Type B pancreatic cell (in vitro differentiated cells): Measurements from ENCODE around the gene TAC3. TPM values are rescaled to one million over a fixed set of nuclear protein-coding genes. Genes with fewer than 3 reads are reported as not detected.

Experiments
- DNase-seq: peaks from one replicate; pipeline ENCODE4 v3.0.0; 2021; ENCODE audit warnings: mixed read lengths; ENCODE audit not compliant: unreplicated experiment; ENCODE audit errors: extremely low spot score
- H3K27ac Mint-ChIP-seq: 2 replicates; pipeline ENCODE4 v1.8.0; 2021; ENCODE audit warnings: mild to moderate bottlenecking, mixed read lengths
- H3K27me3 Mint-ChIP-seq: 2 replicates; pipeline ENCODE4 v1.8.0; 2021; ENCODE audit warnings: mixed read lengths
- H3K36me3 Mint-ChIP-seq: 2 replicates; pipeline ENCODE4 v1.8.0; 2021; ENCODE audit warnings: mixed read lengths
- H3K4me1 Mint-ChIP-seq: one replicate; pipeline ENCODE4 v1.8.0; 2021; ENCODE audit warnings: mixed read lengths; ENCODE audit not compliant: unreplicated experiment
- H3K4me3 Mint-ChIP-seq: 2 replicates; pipeline ENCODE4 v1.8.0; 2021; ENCODE audit warnings: mild to moderate bottlenecking, mixed read lengths
- H3K9me3 Mint-ChIP-seq: 2 replicates; pipeline ENCODE4 v1.8.0; 2021; ENCODE audit warnings: mixed read lengths
- total RNA-seq: library from RNA; stranded (reverse); gene quantifications from 2 replicates; pipeline ENCODE4 v1.2.1, GENCODE V29; 2021; ENCODE audit warnings: low replicate concordance
- TF ChIP-seq, protein P1 (sequence below): fragments of 200-600 bp; sonication (generic); conservative IDR thresholded peaks from 2 replicates; pipeline ENCODE4 v1.5.0; 2021; ENCODE audit warnings: antibody characterized with exemption, mild to moderate bottlenecking

The TAC3 gene
- total RNA-seq, 1 donor from 2014 or later: 3.1 TPM

DNA sequence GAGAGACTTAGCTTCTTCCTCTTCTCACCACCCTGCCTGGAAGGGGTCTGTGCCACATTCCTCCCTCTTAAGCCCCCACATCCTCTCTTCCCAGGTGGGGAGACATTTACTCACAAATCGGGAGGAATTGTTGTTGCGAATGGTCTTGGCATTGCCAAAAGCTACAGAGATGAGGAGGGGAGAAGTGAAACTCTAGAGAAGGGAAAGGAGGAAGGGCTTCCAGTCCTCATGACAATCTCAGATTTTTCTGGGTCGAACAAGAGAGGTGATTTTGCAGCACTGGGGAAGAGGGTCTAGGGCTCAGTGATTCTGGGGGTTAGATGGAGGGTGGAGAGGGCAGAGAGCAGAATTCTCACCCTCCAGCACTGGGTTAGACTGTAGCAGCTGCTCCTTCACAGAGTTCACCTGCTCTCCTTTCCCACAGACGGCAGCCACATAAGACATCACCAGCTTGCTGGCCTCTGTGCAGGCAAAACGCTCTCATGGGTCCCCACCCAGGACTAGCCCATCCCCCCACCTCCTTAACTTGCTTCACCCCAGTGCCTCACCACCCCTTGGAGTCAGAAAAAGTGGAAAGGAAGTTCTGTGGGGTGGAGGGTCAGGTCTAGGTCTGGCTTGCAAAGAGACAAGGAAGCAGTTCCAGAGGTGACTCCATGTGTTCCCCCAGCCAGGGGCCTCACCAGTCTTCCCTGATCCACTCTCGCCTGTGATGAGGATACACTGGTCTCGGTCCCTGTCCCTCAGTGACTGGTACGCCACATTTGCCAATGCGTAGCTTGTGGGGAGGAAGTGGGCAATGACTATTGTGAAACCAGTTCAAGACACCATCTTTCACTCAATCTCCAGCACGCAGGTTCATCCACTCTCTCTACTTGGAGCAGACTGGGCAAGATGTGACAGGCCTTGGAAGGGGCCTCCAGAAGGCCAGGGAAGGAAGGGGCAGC, 30.9 kb upstream of the TAC3 start:
- no peak overlapping the region for H3K27ac Mint-ChIP-seq
- H3K9me3 Mint-ChIP-seq: no peaks in the 10 kb centered on the region
- no peaks in the 10 kb centered on the region for H3K4me1 Mint-ChIP-seq
- DNase-seq: no peak
- no peaks in the 10 kb centered on the region for H3K36me3 Mint-ChIP-seq
- no peak overlapping the region for H3K4me3 Mint-ChIP-seq
- peaks cover 60% of the 10 kb centered on the region for H3K27me3 Mint-ChIP-seq
- TF ChIP-seq, protein P1, sequence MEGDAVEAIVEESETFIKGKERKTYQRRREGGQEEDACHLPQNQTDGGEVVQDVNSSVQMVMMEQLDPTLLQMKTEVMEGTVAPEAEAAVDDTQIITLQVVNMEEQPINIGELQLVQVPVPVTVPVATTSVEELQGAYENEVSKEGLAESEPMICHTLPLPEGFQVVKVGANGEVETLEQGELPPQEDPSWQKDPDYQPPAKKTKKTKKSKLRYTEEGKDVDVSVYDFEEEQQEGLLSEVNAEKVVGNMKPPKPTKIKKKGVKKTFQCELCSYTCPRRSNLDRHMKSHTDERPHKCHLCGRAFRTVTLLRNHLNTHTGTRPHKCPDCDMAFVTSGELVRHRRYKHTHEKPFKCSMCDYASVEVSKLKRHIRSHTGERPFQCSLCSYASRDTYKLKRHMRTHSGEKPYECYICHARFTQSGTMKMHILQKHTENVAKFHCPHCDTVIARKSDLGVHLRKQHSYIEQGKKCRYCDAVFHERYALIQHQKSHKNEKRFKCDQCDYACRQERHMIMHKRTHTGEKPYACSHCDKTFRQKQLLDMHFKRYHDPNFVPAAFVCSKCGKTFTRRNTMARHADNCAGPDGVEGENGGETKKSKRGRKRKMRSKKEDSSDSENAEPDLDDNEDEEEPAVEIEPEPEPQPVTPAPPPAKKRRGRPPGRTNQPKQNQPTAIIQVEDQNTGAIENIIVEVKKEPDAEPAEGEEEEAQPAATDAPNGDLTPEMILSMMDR: no peak

GRCh38 chr12:57046086-57046791, 29.9 kb upstream of the TAC3 start:
- Mint-ChIP-seq H3K27me3 (peaks cover 66% of the 10 kb centered on the region), H3K4me1 (no peaks in the 10 kb centered on the region), H3K4me3 (no peak overlapping the region), H3K27ac (no peak overlapping the region), H3K9me3 (no peaks in the 10 kb centered on the region), H3K36me3 (no peaks in the 10 kb centered on the region)
- DNase-seq: no peak
- TF ChIP-seq, protein P1: no peak

GRCh38 chr12:57044889-57045288, 28.6 kb upstream of the TAC3 start:
- Mint-ChIP-seq H3K36me3 (no peaks in the 10 kb centered on the region), H3K27ac (no peak overlapping the region), H3K9me3 (no peaks in the 10 kb centered on the region), H3K4me3 (no peak overlapping the region), H3K4me1 (no peaks in the 10 kb centered on the region), H3K27me3 (peaks cover 71% of the 10 kb centered on the region)
- TF ChIP-seq, protein P1: no peak
- no peak for DNase-seq

- TF ChIP-seq, protein P1: no peak
- peaks cover 67% of the 10 kb centered on the region for H3K27me3 Mint-ChIP-seq
Observed at GRCh38 chr12:57044468-57044867, 28.1 kb upstream of the TAC3 start.

GRCh38 chr12:57042695-57043094, 26.4 kb upstream of the TAC3 start:
- Mint-ChIP-seq H3K9me3 (no peaks in the 10 kb centered on the region), H3K27ac (no peak overlapping the region), H3K36me3 (no peaks in the 10 kb centered on the region), H3K4me3 (no peak overlapping the region), H3K27me3 (peaks cover 57% of the 10 kb centered on the region), H3K4me1 (no peaks in the 10 kb centered on the region)
- no peak for DNase-seq
- TF ChIP-seq, protein P1: no peak

More at GRCh38 chr12:57044468-57044867, 28.1 kb upstream of the TAC3 start:
- Mint-ChIP-seq H3K4me1 (no peaks in the 10 kb centered on the region), H3K9me3 (no peaks in the 10 kb centered on the region), H3K36me3 (no peaks in the 10 kb centered on the region), H3K4me3 (no peak overlapping the region), H3K27ac (no peak overlapping the region)
- DNase-seq: no peak
